NCI-H2029 (cell line): ENCODE data around the gene USP53.
"Not testable (repeated sequence)": the region's sequence is repeated elsewhere in the genome, so short reads cannot be mapped to it uniquely, and the experiment has no call there.

Experiments
- DNase-seq: peaks from one replicate; lab custom pipeline; 2025; lab: John Stamatoyannopoulos, UW

USP53 gene

DNA sequence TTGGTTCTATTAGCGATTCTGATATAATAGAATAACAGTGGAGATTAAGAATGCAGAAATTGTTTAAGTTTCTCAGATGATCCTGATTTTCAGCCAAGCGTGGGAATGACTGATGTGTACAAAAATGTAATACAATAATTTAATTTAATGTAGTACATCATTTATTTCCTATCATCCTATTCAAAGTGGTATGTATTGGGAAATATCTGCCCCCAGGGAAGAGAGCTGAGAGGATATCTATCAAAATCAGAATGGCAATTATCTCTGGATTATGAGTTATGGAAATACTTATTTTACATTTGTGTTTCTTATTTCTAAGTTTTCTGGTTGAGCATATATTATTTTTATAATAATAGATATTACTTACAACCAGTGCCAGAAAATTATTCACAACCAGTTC is 105.5 kb downstream of the USP53 start:
- DNase-seq: no peak

DNA sequence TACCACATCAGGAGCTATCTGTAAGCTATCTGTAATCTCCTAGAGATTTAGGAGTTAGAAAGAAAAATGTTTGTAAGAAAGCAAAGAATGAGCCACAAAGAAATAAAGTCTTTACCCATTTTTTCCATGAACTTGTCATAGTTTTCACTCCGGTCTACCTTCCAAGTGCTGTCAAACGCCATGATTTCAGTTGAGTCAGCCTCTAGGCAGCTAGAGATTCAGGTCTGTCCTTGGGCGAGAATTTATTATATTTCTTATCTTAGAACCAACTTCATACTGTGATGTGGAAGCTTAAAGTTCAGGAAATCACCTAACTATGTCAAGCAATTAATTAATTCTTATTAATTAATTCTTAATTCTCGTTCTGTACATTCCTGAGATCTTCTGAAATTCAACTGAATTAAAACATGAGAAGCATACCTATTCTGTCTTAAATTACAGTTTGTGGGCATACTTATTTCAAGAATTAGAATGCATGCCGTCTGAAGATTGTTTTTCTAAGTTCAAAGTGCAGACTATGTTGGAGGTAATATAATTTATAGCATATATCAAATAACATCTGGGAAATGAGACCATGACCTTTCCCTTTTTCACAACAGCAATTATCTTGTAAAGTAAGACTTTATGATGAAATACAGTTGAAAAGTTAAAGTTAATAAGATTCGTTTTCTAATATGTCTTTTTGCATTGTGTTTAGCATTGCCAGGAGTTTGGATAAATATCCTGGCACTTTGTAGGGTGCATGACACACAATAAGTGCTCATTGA is 109.6 kb downstream of the USP53 start, which contains the start of gene FABP2:
Gene FABP2 (minus strand): TSS at position 218 of the 767 bp plus-strand sequence. CDS start 36 bp downstream, at position 182.
- DNase-seq: no peak

DNA sequence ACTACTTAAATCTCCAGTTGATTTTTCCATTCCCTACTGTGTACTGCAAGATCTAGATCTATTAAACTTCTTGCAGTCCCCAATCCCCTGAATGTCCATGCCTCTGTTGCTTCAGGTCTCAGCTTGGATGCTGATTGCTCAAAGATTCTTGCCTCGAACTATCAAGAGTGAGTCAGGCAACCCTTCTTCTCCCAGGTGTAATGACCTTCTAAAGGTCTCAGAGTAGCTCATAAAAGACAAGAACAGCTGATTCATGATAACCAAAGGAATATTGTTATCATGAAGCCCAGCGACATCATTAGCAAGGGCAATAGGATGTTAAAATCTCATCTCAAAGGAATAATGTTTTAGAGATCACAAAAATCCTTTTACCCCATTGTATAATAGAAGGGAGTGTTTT is 116.2 kb downstream of the USP53 start:
- no peak for DNase-seq

DNA sequence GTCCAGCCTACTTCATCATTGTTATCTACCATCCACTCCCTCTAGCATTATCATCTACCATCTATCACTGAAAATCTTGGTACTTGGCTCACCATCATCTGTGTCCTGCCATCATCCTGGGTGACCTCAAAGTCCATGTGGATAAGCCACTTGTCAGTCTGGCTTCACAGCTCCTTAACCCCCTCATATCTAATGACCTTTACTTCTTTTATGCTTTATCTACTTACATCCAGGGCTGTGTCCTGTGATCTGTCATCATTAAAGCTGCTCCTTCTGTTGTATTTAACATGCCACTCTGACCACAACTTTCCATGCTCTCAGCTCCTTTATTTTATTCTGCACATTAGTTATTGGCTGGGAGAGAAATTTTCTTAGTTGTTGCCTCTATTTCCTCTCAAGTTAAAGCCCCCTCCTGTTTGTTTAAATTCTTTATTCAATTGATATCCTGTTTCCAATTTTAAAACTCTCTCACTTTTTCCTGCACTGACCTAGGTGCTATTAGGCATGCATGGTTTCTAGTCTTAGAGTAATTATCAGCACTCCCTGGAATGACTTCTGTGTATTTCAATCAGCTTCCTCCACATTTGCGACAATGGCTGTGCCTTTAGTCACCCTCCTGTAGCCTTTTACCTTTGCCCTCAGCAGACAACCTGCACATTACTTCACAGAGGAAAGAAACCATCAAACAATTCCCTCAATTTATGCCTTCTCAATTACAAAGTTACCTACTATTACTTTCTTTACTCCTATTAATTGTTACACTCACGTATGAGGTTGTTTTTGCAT is 117.5 kb downstream of the USP53 start:
- DNase-seq: no peak

DNA sequence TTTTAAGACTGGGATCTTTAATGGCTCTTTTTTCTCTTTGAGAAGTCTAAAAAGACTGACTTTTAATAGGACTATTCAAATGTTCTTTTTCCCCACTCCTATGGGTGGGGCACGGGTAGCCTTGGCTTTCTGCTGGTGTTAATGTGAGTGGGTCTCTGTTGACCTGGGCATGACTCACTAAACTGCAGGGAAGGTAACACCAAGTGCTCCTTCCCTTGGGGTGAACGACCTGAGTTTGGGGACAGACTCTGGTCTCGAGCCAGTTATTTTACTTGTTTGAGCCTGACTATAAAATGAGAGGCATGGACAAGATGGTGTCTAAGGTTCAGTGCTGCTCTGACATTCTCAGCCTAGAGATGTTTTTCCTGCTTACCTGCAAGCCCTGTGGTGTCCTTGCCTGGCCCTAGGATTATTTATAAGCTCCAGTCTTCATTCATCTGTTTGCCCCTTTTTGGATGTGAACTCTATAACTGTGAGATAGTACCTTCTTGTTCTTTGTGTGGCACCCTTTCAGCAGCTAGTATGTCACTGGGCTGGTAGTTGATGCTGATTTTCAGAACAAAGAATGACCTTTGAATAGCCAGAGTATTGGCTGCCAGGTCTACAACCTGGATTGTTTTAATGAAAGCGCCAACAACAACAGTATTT is 123.9 kb downstream of the USP53 start:
- not testable (repeated sequence) for DNase-seq

DNA sequence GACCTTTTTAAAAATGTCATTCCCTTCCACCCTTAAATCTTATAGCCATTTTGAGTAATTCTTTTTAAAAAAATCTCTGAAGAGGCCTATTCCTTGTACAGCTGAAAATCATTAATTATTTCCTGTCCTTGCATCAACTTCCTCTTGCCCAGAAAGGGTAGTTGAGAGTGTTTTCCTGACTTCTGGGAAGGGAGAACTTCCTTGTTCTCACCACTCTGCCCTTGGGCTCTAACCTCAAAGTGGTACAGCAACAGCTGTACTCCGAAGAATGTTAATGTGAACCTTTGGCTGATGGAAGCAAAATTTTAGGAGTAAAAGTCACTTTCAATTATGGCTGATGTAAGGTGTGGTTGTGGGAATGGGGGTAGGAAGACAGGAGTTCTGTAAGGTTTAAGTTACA is 124.5 kb downstream of the USP53 start:
- DNase-seq: no peak

DNA sequence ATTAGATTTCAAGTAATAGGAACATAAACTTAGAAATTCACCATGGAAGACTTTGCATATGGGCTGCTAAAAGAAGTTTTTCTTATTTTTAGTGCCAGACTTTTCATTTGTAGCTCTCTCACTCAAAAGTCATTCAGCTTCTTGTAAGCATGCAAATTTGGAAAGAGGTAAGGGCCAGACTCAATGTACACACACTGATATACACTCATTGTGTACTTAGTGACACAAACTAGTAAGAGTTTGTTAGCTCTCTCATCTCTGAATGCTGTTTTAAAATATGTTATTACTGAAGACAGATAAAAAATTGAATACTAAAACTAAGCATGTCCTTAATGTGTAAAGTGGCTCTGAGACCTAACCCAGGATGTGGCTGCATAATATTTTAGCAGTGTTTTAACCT is 127.4 kb downstream of the USP53 start:
- DNase-seq: not testable (repeated sequence)

DNA sequence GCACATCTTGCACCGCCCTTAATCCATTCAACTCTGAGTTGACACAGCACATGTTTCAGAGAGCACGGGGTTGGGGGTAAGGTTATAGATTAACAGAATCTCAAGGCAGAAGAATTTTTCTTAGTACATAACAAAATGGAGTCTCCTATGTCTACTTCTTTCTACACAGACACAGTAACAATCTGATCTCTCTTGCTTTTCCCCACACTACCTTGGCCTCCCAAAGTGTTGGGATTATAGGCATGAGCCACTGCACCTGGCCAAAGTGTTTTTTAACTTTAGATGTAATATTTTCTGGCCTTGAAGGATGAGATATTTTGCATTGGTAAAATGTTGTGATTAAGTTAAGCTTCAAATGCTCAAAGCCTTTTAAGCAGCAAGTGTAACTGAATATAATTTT is 130.8 kb downstream of the USP53 start:
- DNase-seq: not testable (repeated sequence)
